ENCODE data around the gene JAK2.

DNA sequence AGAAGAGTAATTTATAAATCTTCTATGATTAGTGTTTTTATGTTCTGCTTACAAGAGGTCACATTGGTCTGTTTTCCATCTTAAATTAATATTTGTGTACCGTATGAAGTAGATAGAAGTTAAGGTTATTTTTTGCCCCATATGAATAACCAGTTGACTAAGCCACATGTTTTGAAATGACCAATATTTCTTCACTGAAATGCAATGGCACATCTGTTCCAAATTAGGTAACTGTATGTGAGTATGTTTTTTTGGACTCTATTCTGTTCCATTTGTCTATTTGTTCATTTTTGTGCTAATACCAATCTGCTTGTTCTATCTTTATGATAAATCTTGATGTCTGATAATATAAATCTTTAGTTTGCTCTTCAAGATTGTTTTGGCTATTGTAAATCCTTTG is 17.7 kb downstream of the JAK2 start:
- TF ChIP-seq, protein P1, sequence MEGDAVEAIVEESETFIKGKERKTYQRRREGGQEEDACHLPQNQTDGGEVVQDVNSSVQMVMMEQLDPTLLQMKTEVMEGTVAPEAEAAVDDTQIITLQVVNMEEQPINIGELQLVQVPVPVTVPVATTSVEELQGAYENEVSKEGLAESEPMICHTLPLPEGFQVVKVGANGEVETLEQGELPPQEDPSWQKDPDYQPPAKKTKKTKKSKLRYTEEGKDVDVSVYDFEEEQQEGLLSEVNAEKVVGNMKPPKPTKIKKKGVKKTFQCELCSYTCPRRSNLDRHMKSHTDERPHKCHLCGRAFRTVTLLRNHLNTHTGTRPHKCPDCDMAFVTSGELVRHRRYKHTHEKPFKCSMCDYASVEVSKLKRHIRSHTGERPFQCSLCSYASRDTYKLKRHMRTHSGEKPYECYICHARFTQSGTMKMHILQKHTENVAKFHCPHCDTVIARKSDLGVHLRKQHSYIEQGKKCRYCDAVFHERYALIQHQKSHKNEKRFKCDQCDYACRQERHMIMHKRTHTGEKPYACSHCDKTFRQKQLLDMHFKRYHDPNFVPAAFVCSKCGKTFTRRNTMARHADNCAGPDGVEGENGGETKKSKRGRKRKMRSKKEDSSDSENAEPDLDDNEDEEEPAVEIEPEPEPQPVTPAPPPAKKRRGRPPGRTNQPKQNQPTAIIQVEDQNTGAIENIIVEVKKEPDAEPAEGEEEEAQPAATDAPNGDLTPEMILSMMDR (IDR thresholded peaks at IDR 0.05 in 4 of 5, conservative IDR thresholded peaks at IDR 0.05 in 1 of 5): no peak
- TF ChIP-seq POLR2A (IDR thresholded peaks at IDR 0.05): no peak
